Endothelial cell of umbilical vein (primary cell): Measurements from ENCODE around the gene DPP10. TPM values are rescaled to one million over a fixed set of nuclear protein-coding genes. Genes with fewer than 3 reads are reported as not detected.

Experiments
- BruUV-seq: library from RNA; stranded (reverse); fragments of 400-500 nt; replicated peaks from 2 replicates; lab custom pipeline; 2021; lab: Mats Ljungman, UMichigan
- CTCF ChIA-PET: fragments of 300-600, 350-600 bp; sonication (Branson Sonifier 250); formaldehyde crosslinking; loops from one replicate; lab custom pipeline; 2021; ENCODE audit warnings: antibody characterized with exemption, inconsistent platforms; lab: Charles Lee
- POLR2A ChIA-PET: fragments of 300-600, 350-600 bp; sonication (Branson Sonifier 250); formaldehyde crosslinking; loops from one replicate; lab custom pipeline; 2021; ENCODE audit warnings: antibody characterized with exemption, inconsistent platforms; lab: Charles Lee
- DNase-seq: peaks from one replicate; pipeline ENCODE4 v3.0.0-alpha.2; 2011; ENCODE audit warnings: low read depth, low spot score
- FAIRE-seq: peaks from 2 replicates; lab custom pipeline; 2011; peaks lifted over from hg19 to GRCh38; lab: Jason Lieb, UNC
- H2AFZ ChIP-seq: 2 replicates; pipeline ENCODE4 v1.6.0; 2012; ENCODE audit warnings: low read depth, low read length, control low read depth, inconsistent platforms
- H3K27ac ChIP-seq: 2 replicates; pipeline ENCODE4 v1.5.1; 2011; ENCODE audit warnings: low read depth, mild to moderate bottlenecking, control low read depth, low read length, moderate library complexity; ENCODE audit not compliant: insufficient read depth
- H3K27me3 ChIP-seq, 2 experiments: 2 replicates each; pipeline versions ENCODE4 v1.6.0 to v1.6.1; 2011; ENCODE audit warnings: low read length in 2 of 2, mixed read lengths in 1 of 2; ENCODE audit not compliant: control insufficient read depth in 2 of 2, insufficient read depth in 2 of 2
- H3K36me3 ChIP-seq, 2 experiments: 2 replicates in 1 of 2; 3 replicates in 1 of 2; pipeline ENCODE4 v1.5.1; 2011; ENCODE audit warnings: low read length in 2 of 2, mild to moderate bottlenecking in 1 of 2, moderate library complexity in 1 of 2; ENCODE audit not compliant: control insufficient read depth in 2 of 2, insufficient read depth in 2 of 2; ENCODE audit errors: extremely low read depth in 1 of 2
- H3K4me1 ChIP-seq: 3 replicates; pipeline ENCODE4 v1.5.1; 2011; ENCODE audit warnings: mild to moderate bottlenecking, low read length; ENCODE audit not compliant: control insufficient read depth, insufficient read depth; ENCODE audit errors: extremely low read depth
- H3K4me2 ChIP-seq: 2 replicates; pipeline ENCODE4 v1.6.1; 2011; ENCODE audit warnings: low read length, control low read depth, mixed read lengths; ENCODE audit not compliant: insufficient read depth
- H3K4me3 ChIP-seq, 3 experiments: fragments of 200-600 bp in 1 of 3; sonication (generic), shearing (Covaris generic) in 1 of 3; replicated peaks in 1 of 3; 2 replicates each; pipeline ENCODE4 v1.5.1; 2011 to 2016; ENCODE audit warnings: control low read depth in 3 of 3, low read length in 3 of 3, mild to moderate bottlenecking in 2 of 3, inconsistent platforms in 1 of 3, low read depth in 1 of 3, moderate library complexity in 1 of 3; ENCODE audit not compliant: insufficient read depth in 1 of 3
- H3K79me2 ChIP-seq: 2 replicates; pipeline ENCODE4 v1.6.0; 2012; ENCODE audit warnings: low read length, inconsistent platforms; ENCODE audit not compliant: control insufficient read depth, insufficient read depth
- H3K9ac ChIP-seq: replicated peaks from 2 replicates; pipeline ENCODE3; 2011; ENCODE audit warnings: low read length, control low read depth; ENCODE audit not compliant: insufficient read depth; ENCODE audit errors: extremely low read depth
- H3K9me1 ChIP-seq: replicated peaks from 3 replicates; pipeline ENCODE4 v1.6.0; 2011; ENCODE audit warnings: mild to moderate bottlenecking, low read length; ENCODE audit not compliant: control insufficient read depth, insufficient read depth; ENCODE audit errors: extremely low read depth
- H3K9me3 ChIP-seq: replicated peaks from 2 replicates; pipeline ENCODE4 v1.5.1; 2012; ENCODE audit warnings: low read length, inconsistent platforms; ENCODE audit not compliant: control insufficient read depth, insufficient read depth
- H4K20me1 ChIP-seq: replicated peaks from 2 replicates; pipeline ENCODE3; 2011; ENCODE audit warnings: mild to moderate bottlenecking, low read length; ENCODE audit not compliant: control insufficient read depth, insufficient read depth; ENCODE audit errors: extremely low read depth
- CTCF ChIP-seq, 2 donors: IDR thresholded peaks; 1 replicate in 1 of 2; 2 replicates in 1 of 2; pipeline ENCODE4 v1.5.1; 2011; ENCODE audit warnings: low read length in 2 of 2, mild to moderate bottlenecking in 2 of 2, moderate library complexity in 2 of 2, control low read depth in 1 of 2, inconsistent platforms in 1 of 2, low read depth in 1 of 2; ENCODE audit not compliant: insufficient read depth in 1 of 2; ENCODE audit errors: extremely low read depth in 1 of 2
- EZH2 ChIP-seq: IDR thresholded peaks from 2 replicates; pipeline ENCODE4 v1.6.1; 2012; ENCODE audit warnings: borderline replicate concordance, low read depth, mild to moderate bottlenecking, moderate library complexity, low read length, inconsistent platforms; ENCODE audit not compliant: severe bottlenecking
- FOS ChIP-seq: IDR thresholded peaks from 2 replicates; pipeline ENCODE4 v1.6.1; 2011; ENCODE audit warnings: mild to moderate bottlenecking, low read length, moderate library complexity, borderline replicate concordance; ENCODE audit not compliant: insufficient read depth
- GATA2 ChIP-seq: IDR thresholded peaks from 2 replicates; pipeline ENCODE4 v1.7.0; 2011; ENCODE audit warnings: low read depth, mild to moderate bottlenecking, moderate library complexity, mixed read lengths, low read length; ENCODE audit not compliant: insufficient read length, insufficient read depth
- JUN ChIP-seq: IDR thresholded peaks from 2 replicates; pipeline ENCODE4 v1.6.1; 2011; ENCODE audit warnings: borderline replicate concordance, low read depth; ENCODE audit not compliant: insufficient read length, insufficient read depth
- MAX ChIP-seq: IDR thresholded peaks from 2 replicates; pipeline ENCODE4 v1.6.1; 2011; ENCODE audit not compliant: insufficient read depth, insufficient read length
- POLR2A ChIP-seq: IDR thresholded peaks from 2 replicates; pipeline ENCODE4 v1.6.1; 2012; ENCODE audit warnings: low read depth, mild to moderate bottlenecking, control low read depth, low read length
- POLR2AphosphoS5 ChIP-seq: IDR thresholded peaks from 2 replicates; pipeline ENCODE4 v1.6.1; 2012; ENCODE audit warnings: low read depth, mild to moderate bottlenecking, control low read depth, low read length, moderate library complexity; ENCODE audit not compliant: insufficient read depth
- dilution Hi-C: fragments of 300-500 bp; cut with MboI; formaldehyde crosslinking; loops from one replicate; pipeline ENCODE4 v1.15.0; 2019; ENCODE audit warnings: low sequenced_read_pairs; ENCODE audit not compliant: extremely low pct_ligation_motif_present
- intact Hi-C: fragments of 100-400 bp; cut with micrococcal nuclease; formaldehyde crosslinking; loops from one replicate; pipeline ENCODE4 v1.10.0; 2022
- polyA plus RNA-seq, 4 experiments: library from polyadenylated mRNA; depleted of rRNA in 3 of 4; stranded (reverse) in 3 of 4; unstranded in 1 of 4; fragments of >200 nt; gene quantifications; 2 replicates each; pipeline versions ENCODE4 v1.2.1 to v1.2.3, GENCODE V29; 2011 to 2012; ENCODE audit warnings: missing spikeins in 1 of 4
- total RNA-seq: library from RNA; stranded (reverse); gene quantifications from 2 replicates; pipeline ENCODE4 v1.2.3, GENCODE V29; 2021

Gene DPP10
- total and polyA plus RNA-seq, 2 donors (not counting 3 experiments of a cell fraction or from before 2014, with no cell fraction given): not detected

GRCh38 chr2:114426756-114427155 lies 15.7 kb upstream of the DPP10 start:
- no peak for DNase-seq
- no peaks in the 10 kb centered on the region for H3K36me3 ChIP-seq
- BruUV-seq: no TSS peak
- no peak for FAIRE-seq
- no peak overlapping the region for H3K4me2 ChIP-seq
- intact Hi-C loops: no loop called here
- H4K20me1 ChIP-seq: no peaks in the 10 kb centered on the region
- no peaks in the 10 kb centered on the region for H3K79me2 ChIP-seq
- no peaks in the 10 kb centered on the region for H3K27me3 ChIP-seq
- ChIA-PET CTCF (no interaction called here), POLR2A (no interaction called here)
- no peak overlapping the region for H2AFZ ChIP-seq
- no peak overlapping the region for H3K27ac ChIP-seq
- H3K9me3 ChIP-seq: peaks cover 2% of the 10 kb centered on the region
- dilution Hi-C loops: no loop called here
- no peak overlapping the region for H3K4me3 ChIP-seq
- no peak overlapping the region for H3K9ac ChIP-seq
- no peaks in the 10 kb centered on the region for H3K4me1 ChIP-seq
- no peak for TF ChIP-seq JUN
- no peak for TF ChIP-seq POLR2AphosphoS5
- TF ChIP-seq EZH2: no peak
- TF ChIP-seq CTCF (IDR thresholded peaks at IDR 0.05; ENCODE audit: extremely low read depth in 1 of 2, insufficient read depth in 1 of 2, low read depth in 1 of 2, low read length in 2 of 2): no peak
- no peak for TF ChIP-seq MAX
- TF ChIP-seq FOS: no peak
- no peak for TF ChIP-seq GATA2
- no peak for TF ChIP-seq POLR2A
- no peaks in the 10 kb centered on the region for H3K9me1 ChIP-seq
